SK-N-SH (cell line): ENCODE measurements around the gene PRIMPOL. TPM values are rescaled to one million over a fixed set of nuclear protein-coding genes. Genes with fewer than 3 reads are reported as not detected.

Source experiments
- CTCF ChIA-PET: fragments of 300-600, 350-600 bp; formaldehyde crosslinking; extraction: SDS; loops from one replicate; lab custom pipeline; 2021; lab: Yijun Ruan, JAX
- POLR2A ChIA-PET: fragments of 350-600 bp; sonication (Branson Sonifier 250); formaldehyde crosslinking; extraction: SDS; loops from one replicate; lab custom pipeline; 2020; ENCODE audit warnings: antibody characterized with exemption, inconsistent platforms; lab: Yijun Ruan, JAX
- DNase-seq: peaks from one replicate; pipeline ENCODE4 v3.0.0; 2012
- H2AFZ ChIP-seq: fragments of 200-600 bp; sonication (generic); 2 replicates; pipeline ENCODE4 v1.8.1; 2016; ENCODE audit warnings: antibody characterized with exemption, mild to moderate bottlenecking, low read depth
- H3F3A ChIP-seq: fragments of 200-600 bp; sonication (generic); replicated peaks from 2 replicates; pipeline ENCODE3; 2016; ENCODE audit warnings: antibody characterized with exemption, mild to moderate bottlenecking; ENCODE audit not compliant: insufficient read depth
- H3K27ac ChIP-seq, 2 experiments: fragments of 200-500 bp in 1 of 2; fragments of 200-600 bp in 1 of 2; sonication (Bioruptor generic) in 1 of 2; sonication (generic), shearing (Covaris generic) in 1 of 2; 2 replicates each; pipeline versions ENCODE4 v1.5.1 to v1.6.1; 2014 to 2016; ENCODE audit warnings: low read depth in 2 of 2, inconsistent platforms in 1 of 2, low read length in 1 of 2, mild to moderate bottlenecking in 1 of 2, mixed read lengths in 1 of 2
- H3K27me3 ChIP-seq: fragments of 200-600 bp; sonication (generic), shearing (Covaris generic); 2 replicates; pipeline ENCODE4 v1.6.1; 2016; ENCODE audit warnings: mixed run types; ENCODE audit not compliant: insufficient read depth
- H3K36me3 ChIP-seq, 2 experiments: fragments of 200-500 bp in 1 of 2; fragments of 200-600 bp in 1 of 2; sonication (Bioruptor generic) in 1 of 2; sonication (generic) in 1 of 2; replicated peaks in 1 of 2; 2 replicates each; pipeline versions ENCODE3 to v1.5.1; 2014 to 2016; ENCODE audit warnings: low read length in 1 of 2, mild to moderate bottlenecking in 1 of 2; ENCODE audit not compliant: insufficient read depth in 2 of 2, control insufficient read depth in 1 of 2
- H3K4me1 ChIP-seq, 2 experiments: fragments of 200-500 bp in 1 of 2; fragments of 200-600 bp in 1 of 2; sonication (Bioruptor generic) in 1 of 2; sonication (generic), shearing (Covaris generic) in 1 of 2; 2 replicates each; pipeline versions ENCODE4 v1.5.1 to v1.6.1; 2014 to 2016; ENCODE audit warnings: low read depth in 1 of 2, low read length in 1 of 2, mixed run types in 1 of 2; ENCODE audit not compliant: insufficient read depth in 2 of 2, control insufficient read depth in 1 of 2
- H3K4me2 ChIP-seq: fragments of 200-600 bp; sonication (generic), shearing (Covaris generic); 2 replicates; pipeline ENCODE4 v1.6.1; 2017; ENCODE audit warnings: mixed run types
- H3K4me3 ChIP-seq, 2 experiments: fragments of 200-500 bp in 1 of 2; fragments of 200-600 bp in 1 of 2; sonication (Bioruptor generic) in 1 of 2; sonication (generic), shearing (Covaris generic) in 1 of 2; 2 replicates each; pipeline versions ENCODE4 v1.5.1 to v1.8.1; 2014 to 2016; ENCODE audit warnings: low read depth in 2 of 2, inconsistent platforms in 1 of 2, low read length in 1 of 2, mild to moderate bottlenecking in 1 of 2, mixed read lengths in 1 of 2, moderate library complexity in 1 of 2
- H3K79me2 ChIP-seq: fragments of 200-600 bp; sonication (generic); 2 replicates; pipeline ENCODE4 v1.8.1; 2017; ENCODE audit warnings: mild to moderate bottlenecking; ENCODE audit not compliant: insufficient read depth
- H3K9ac ChIP-seq: fragments of 200-600 bp; sonication (generic); 2 replicates; pipeline ENCODE4 v1.6.1; 2017; ENCODE audit warnings: mixed run types
- H3K9me2 ChIP-seq: fragments of 200-600 bp; sonication (generic); 2 replicates; pipeline ENCODE4 v1.6.1; 2017; ENCODE audit warnings: mixed run types
- H3K9me3 ChIP-seq: fragments of 200-600 bp; sonication (generic); 2 replicates; pipeline ENCODE4 v1.6.1; 2017; ENCODE audit warnings: mixed run types, mild to moderate bottlenecking, moderate library complexity
- H4K20me1 ChIP-seq: fragments of 200-600 bp; sonication (generic); 2 replicates; pipeline ENCODE4 v1.6.1; 2017; ENCODE audit warnings: mild to moderate bottlenecking, mixed run types; ENCODE audit not compliant: insufficient read depth
- EZH2phosphoT487 ChIP-seq: fragments of 200-600 bp; sonication (generic); IDR thresholded peaks from 2 replicates; pipeline ENCODE4 v1.6.1; 2017; ENCODE audit warnings: low read depth, mixed run types, mild to moderate bottlenecking, antibody characterized with exemption, moderate library complexity, borderline replicate concordance
- FOSL2 ChIP-seq: IDR thresholded peaks from 2 replicates; pipeline ENCODE4 v1.4.0; 2012; ENCODE audit warnings: low read depth, mild to moderate bottlenecking, moderate library complexity, borderline replicate concordance
- MAX ChIP-seq: IDR thresholded peaks from 2 replicates; pipeline ENCODE4 v1.4.0; 2012; ENCODE audit warnings: low read depth
- NRF1 ChIP-seq: IDR thresholded peaks from 2 replicates; pipeline ENCODE4 v1.6.1; 2012; ENCODE audit warnings: low read depth, mild to moderate bottlenecking, low read length
- RAD21 ChIP-seq: IDR thresholded peaks from 2 replicates; pipeline ENCODE4 v1.6.1; 2012; ENCODE audit warnings: mild to moderate bottlenecking, low read length
- SMC3 ChIP-seq: IDR thresholded peaks from 2 replicates; pipeline ENCODE4 v1.6.1; 2012; ENCODE audit warnings: low read depth, low read length, improper control_type of control experiment
- USF1 ChIP-seq: IDR thresholded peaks from 2 replicates; pipeline ENCODE4 v1.4.0; 2012; ENCODE audit warnings: low read depth, borderline replicate concordance
- ZBTB33 ChIP-seq: IDR thresholded peaks from 2 replicates; pipeline ENCODE4 v1.4.0; 2012; ENCODE audit warnings: low read depth, borderline replicate concordance
- WGBS: methylation state at CpG from one replicate; pipeline ENCODE4 v1.1.6; 2017; ENCODE audit warnings: low lambda C conversion rate; 5-methylcytosine and 5-hydroxymethylcytosine counted together
- polyA plus RNA-seq, 3 experiments: library from polyadenylated mRNA; depleted of rRNA; stranded (reverse); fragments of >200 nt; gene quantifications; 2 replicates each; pipeline ENCODE4 v1.2.3, GENCODE V29; 2012

Gene PRIMPOL
- polyA plus RNA-seq, 1 of the 3 experiments (the other 2 are of a cell fraction), result 8.0 TPM

GRCh38 chr4:184645904-184646610 is 3.5 kb upstream of the PRIMPOL start:
- Histone ChIP-seq H3K9me2 (no peaks in the 10 kb centered on the region), H3K27ac (peak overlapping the region in 1 of 2 experiments; percentile 76; a peak in 1 of 4 replicates), H4K20me1 (peaks cover 23% of the 10 kb centered on the region), H3K4me1 (peaks cover 26 to 27% of the 10 kb centered on the region in 2 experiments; a peak in 3 of 4 replicates), H3K4me2 (peak overlapping the region; percentile 92), H2AFZ (no peak overlapping the region), H3K79me2 (peaks cover 87% of the 10 kb centered on the region), H3K4me3 (no peak overlapping the region), H3K9ac (no peak overlapping the region), H3K9me3 (no peaks in the 10 kb centered on the region), H3K36me3 (peaks cover 15 to 20% of the 10 kb centered on the region in 2 experiments), H3K27me3 (no peaks in the 10 kb centered on the region), H3F3A (peaks cover 7% of the 10 kb centered on the region)
- 76% methylated on average over 6 of the region's 6 CpGs for WGBS
- no peak for DNase-seq
- ChIA-PET POLR2A (no interaction called here), CTCF (no interaction called here)
- TF ChIP-seq USF1 (peak; percentile 39; the same call in 1 of the 2 replicates), FOSL2 (no peak), EZH2phosphoT487 (no peak), SMC3 (no peak), RAD21 (no peak), NRF1 (no peak)

- peak overlapping the region; percentile 97; the same call in 1 of the 2 replicates for H3K9ac ChIP-seq
- peak overlapping the region; percentile 92 for H3K4me2 ChIP-seq
- H3K79me2 ChIP-seq, result peaks cover 73% of the 10 kb centered on the region
- H3K9me3 ChIP-seq, result no peaks in the 10 kb centered on the region
- no peak for DNase-seq
- H3K4me3 ChIP-seq, result peak overlapping the region; percentile 72 to 86
- no peak overlapping the region for H2AFZ ChIP-seq
- peaks cover 23% of the 10 kb centered on the region; the same call in 1 of the 2 replicates for H4K20me1 ChIP-seq
- peaks cover 7% of the 10 kb centered on the region for H3F3A ChIP-seq
- ChIA-PET CTCF (interaction anchor here (1.1 to 3.0 kb wide), 3 partner anchors 26 to 384 kb away, joined by 3 to 16 read pairs (median 3); no protein-coding TSS in a partner anchor), POLR2A (no interaction called here)
- 72% methylated on average over 7 of the region's 7 CpGs for WGBS
- H3K9me2 ChIP-seq, result no peaks in the 10 kb centered on the region
- H3K4me1 ChIP-seq, result peaks cover 26 to 27% of the 10 kb centered on the region in 2 experiments; a peak in 3 of 4 replicates
- H3K27ac ChIP-seq, result peak overlapping the region; percentile 91 to 94; a peak in 3 of 4 replicates
- TF ChIP-seq MAX, result no peak
- no peak for TF ChIP-seq ZBTB33
- TF ChIP-seq USF1, result no peak
- no peaks in the 10 kb centered on the region for H3K27me3 ChIP-seq
- peaks cover 15 to 16% of the 10 kb centered on the region in 2 experiments for H3K36me3 ChIP-seq
Observed at GRCh38 chr4:184647266-184648053, 2.1 kb upstream of the PRIMPOL start.
